Left lung (tissue), 10 donors: ENCODE results near the gene BIRC7. TPM values are rescaled to one million over a fixed set of nuclear protein-coding genes. Genes with fewer than 3 reads are reported as not detected.

Source experiments
- ATAC-seq: fragments of 200-7000 bp; cut with Tn5 transposase; one replicate; pipeline ENCODE4 v1.9.1; 2020; ENCODE audit warnings: moderate library complexity
- DNase-seq, 4 donors: peaks; one replicate each; pipeline ENCODE4 v3.0.0-alpha.2; 2013 to 2020
- H3K27ac ChIP-seq, 2 donors: fragments of 200-600 bp; sonication (generic) in 1 of 2; one replicate each; pipeline versions ENCODE4 v1.5.0 to v1.8.0; 2020 to 2021
- H3K27me3 ChIP-seq, 2 donors: fragments of 200-600 bp; sonication (generic) in 1 of 2; one replicate each; pipeline versions ENCODE4 v1.5.0 to v1.8.0; 2020 to 2021
- H3K36me3 ChIP-seq, 2 donors: fragments of 200-600 bp; sonication (generic) in 1 of 2; one replicate each; pipeline versions ENCODE4 v1.5.0 to v1.8.0; 2020 to 2021
- H3K4me1 ChIP-seq, 2 donors: fragments of 200-600 bp; one replicate each; pipeline ENCODE4 v1.8.0; 2021
- H3K4me3 ChIP-seq, 2 donors: fragments of 200-600 bp; sonication (generic) in 1 of 2; one replicate each; pipeline versions ENCODE4 v1.5.0 to v1.8.0; 2020 to 2021; ENCODE audit warnings: mild to moderate bottlenecking in 1 of 2
- H3K9me3 ChIP-seq, 2 donors: fragments of 200-600 bp; sonication (generic) in 1 of 2; one replicate each; pipeline versions ENCODE4 v1.5.0 to v1.8.0; 2020 to 2021
- intact Hi-C, 2 donors: fragments of 100-400 bp; cut with DNase I; formaldehyde crosslinking; loops; one replicate each; pipeline versions ENCODE4 v1.11.2 to v1.14.2; 2022
- microRNA-seq, 2 donors: library from miRNA; unstranded; fragments of <30 nt; microRNA quantifications; one replicate each; pipeline ENCODE4, GENCODE V29; 2019
- polyA plus RNA-seq, 6 donors: library from polyadenylated mRNA; unstranded; fragments of 120-200 nt; gene quantifications; one replicate each; pipeline ENCODE4 v1.2.1, GENCODE V29; 2013; ENCODE audit not compliant: insufficient read length in 6 of 6
- total RNA-seq, 2 donors: library from RNA; stranded (reverse); fragmentation: NEBNext Ultra II Directional; extraction: Animal tissue kit (Norgen Biotek cat#: 25700); gene quantifications; one replicate each; pipeline ENCODE4 v1.2.1, GENCODE V29; 2021
- TF ChIP-seq, protein P1 (sequence below), 2 donors: fragments of 200-600 bp; sonication (generic) in 1 of 2; IDR thresholded peaks; one replicate each; pipeline versions ENCODE4 v1.5.0 to v1.8.0; 2021; ENCODE audit warnings: antibody characterized with exemption in 2 of 2
- donor health status: DM: no; HTN: yes; CAD: no.
- donor health status: DM: no; HTN: no; CAD: no.

BIRC7 gene
- total and polyA plus RNA-seq, 8 donors, result 0.24 to 0.64 (median 0.42) TPM; not detected in 4

DNA sequence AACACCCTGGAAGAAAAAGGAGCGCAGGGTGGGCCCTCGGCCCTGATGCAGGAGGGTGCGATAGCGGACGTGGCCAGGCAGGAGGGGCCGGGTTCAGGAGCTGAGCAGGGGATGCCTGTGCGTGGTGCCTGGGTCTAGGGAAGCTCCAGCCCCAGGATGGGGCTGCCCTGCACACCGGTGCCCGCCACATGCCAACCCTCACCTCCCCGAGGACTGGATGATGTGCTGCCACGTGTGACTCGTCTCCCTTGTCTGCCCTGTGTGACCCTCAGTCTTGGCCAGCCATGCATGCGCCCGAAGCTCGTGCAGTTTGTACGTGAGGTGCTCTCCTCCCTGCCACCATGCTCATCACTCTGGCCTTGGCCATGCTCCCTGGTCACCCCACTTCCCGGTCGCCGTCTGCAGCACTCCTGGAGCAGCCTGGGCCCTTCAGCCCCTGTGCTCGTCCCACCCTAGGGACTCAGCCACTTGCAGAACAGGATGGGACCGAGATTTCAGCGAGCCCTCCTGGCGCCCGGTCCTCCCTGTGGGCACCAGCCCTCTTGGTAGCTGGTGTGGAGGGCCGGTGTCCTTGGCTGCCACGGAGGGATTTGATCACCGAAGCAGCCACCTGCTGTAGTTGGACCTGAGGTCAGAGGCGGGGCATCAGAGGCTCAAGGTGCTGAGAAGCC is 53.0 kb downstream of the BIRC7 start:
- no peak overlapping the region for H3K27ac ChIP-seq
- H3K4me1 ChIP-seq, result no peaks in the 10 kb centered on the region
- ATAC-seq (no peak), DNase-seq (peak in 1 of 4 donors; percentile 71)
- TF ChIP-seq, protein P1, sequence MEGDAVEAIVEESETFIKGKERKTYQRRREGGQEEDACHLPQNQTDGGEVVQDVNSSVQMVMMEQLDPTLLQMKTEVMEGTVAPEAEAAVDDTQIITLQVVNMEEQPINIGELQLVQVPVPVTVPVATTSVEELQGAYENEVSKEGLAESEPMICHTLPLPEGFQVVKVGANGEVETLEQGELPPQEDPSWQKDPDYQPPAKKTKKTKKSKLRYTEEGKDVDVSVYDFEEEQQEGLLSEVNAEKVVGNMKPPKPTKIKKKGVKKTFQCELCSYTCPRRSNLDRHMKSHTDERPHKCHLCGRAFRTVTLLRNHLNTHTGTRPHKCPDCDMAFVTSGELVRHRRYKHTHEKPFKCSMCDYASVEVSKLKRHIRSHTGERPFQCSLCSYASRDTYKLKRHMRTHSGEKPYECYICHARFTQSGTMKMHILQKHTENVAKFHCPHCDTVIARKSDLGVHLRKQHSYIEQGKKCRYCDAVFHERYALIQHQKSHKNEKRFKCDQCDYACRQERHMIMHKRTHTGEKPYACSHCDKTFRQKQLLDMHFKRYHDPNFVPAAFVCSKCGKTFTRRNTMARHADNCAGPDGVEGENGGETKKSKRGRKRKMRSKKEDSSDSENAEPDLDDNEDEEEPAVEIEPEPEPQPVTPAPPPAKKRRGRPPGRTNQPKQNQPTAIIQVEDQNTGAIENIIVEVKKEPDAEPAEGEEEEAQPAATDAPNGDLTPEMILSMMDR (IDR thresholded peaks at IDR 0.05), result no peak
- no peak overlapping the region for H3K4me3 ChIP-seq
- intact Hi-C loops, result no loop called here
- peaks cover 0 to 19% of the 10 kb centered on the region in 2 donors for H3K27me3 ChIP-seq
- peaks cover 0 to 63% of the 10 kb centered on the region in 2 donors for H3K36me3 ChIP-seq
- no peaks in the 10 kb centered on the region for H3K9me3 ChIP-seq

DNA sequence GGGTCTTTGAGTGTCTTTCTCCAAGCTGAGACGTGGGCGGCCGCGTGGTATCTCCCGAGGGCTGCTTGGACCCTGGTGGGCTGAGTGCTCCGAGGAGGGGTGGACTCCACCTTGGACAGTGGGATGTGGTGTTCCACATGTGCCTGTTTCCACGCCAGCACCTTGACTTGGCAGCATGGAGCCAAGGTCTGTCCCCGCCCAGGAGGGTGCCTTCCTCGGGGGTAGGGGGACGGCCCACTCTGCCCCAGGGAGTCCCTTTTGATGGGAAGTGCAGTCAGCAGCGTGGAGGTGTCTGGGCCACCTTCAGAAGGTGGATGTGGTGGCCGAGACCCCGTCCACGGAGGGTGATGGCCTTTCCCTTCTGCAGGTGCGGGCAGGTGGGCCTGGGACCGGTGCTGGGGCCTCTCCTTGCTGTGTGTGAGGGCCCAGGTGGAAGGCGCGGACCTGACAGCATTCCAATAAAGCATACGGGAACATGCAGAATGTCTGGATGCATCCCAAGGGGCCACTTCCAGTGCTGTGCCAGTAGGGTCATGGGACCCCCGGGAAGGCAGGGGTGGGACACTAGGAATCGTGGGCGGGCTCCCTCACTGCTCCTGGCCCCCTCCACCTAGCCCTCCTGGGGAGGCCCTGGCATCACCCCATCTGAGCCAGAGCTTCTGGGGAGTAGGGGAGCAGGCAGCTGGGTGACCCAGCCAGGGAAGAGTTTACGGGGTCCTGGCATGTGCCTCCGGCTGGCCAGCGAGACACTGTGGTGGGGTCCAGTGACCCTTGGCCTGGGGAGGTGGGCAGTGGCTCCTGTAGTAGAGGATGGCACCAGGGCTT is 53.8 kb downstream of the BIRC7 start:
- Histone ChIP-seq H3K36me3 (peaks cover 0 to 55% of the 10 kb centered on the region in 2 donors), H3K4me3 (no peak overlapping the region), H3K27me3 (peaks cover 3 to 27% of the 10 kb centered on the region in 2 donors), H3K9me3 (no peaks in the 10 kb centered on the region), H3K27ac (no peak overlapping the region), H3K4me1 (no peaks in the 10 kb centered on the region)
- DNase-seq (peak in 1 of 4 donors; percentile 73), ATAC-seq (no peak)
- TF ChIP-seq, protein P1 (IDR thresholded peaks at IDR 0.05), result no peak
- intact Hi-C loops, result no loop called here

Small RNA genes lying within 50 kb of the gene (microRNA-seq; reads per million reads assigned to microRNA genes)
- 0 reads per million in 2 donors for gene MIR3196
- gene MIR4326, result 0.67 to 1.2 reads per million in 2 donors

Other genes with a start within 250 kb of the BIRC7 start
- gene BHLHE23, start 228.9 kb upstream of the BIRC7 start, total RNA-seq, result not detected
- not detected for gene BHLHE23, start 228.9 kb upstream of the BIRC7 start, polyA plus RNA-seq
- gene YTHDF1, start 19.8 kb upstream of the BIRC7 start, total RNA-seq, result 10 to 100 TPM; 36.3 to 36.9 TPM
- gene YTHDF1, start 19.8 kb upstream of the BIRC7 start, polyA plus RNA-seq, result 10 to 100 TPM; 34.3 to 43.3 (median 36.2) TPM
- gene NKAIN4, start 18.6 kb downstream of the BIRC7 start, total RNA-seq, result 1 to 10 TPM in 1 of 2 donors, not detected in 1; 1.1 TPM
- gene NKAIN4, start 18.6 kb downstream of the BIRC7 start, polyA plus RNA-seq, result 10 to 100 TPM in 2 of 6 donors, 1 to 10 TPM in 4; 6.0 to 18.1 (median 8.4) TPM
- 10 to 100 TPM; 78.1 to 87.5 TPM for gene ARFGAP1, start 36.9 kb downstream of the BIRC7 start, total RNA-seq
- gene ARFGAP1, start 36.9 kb downstream of the BIRC7 start, polyA plus RNA-seq, result 10 to 100 TPM; 53.1 to 87.2 (median 66.5) TPM
- gene COL20A1, start 57.3 kb downstream of the BIRC7 start, total RNA-seq, result not detected
- under 1 TPM; 0.08 to 0.31 (median 0.24) TPM for gene COL20A1, start 57.3 kb downstream of the BIRC7 start, polyA plus RNA-seq
- gene CHRNA4, start 125.4 kb downstream of the BIRC7 start, total RNA-seq, result not detected
- 1 to 10 TPM in 3 of 6 donors, under 1 TPM in 3; 0.16 to 1.3 (median 1.00) TPM for gene CHRNA4, start 125.4 kb downstream of the BIRC7 start, polyA plus RNA-seq
- gene KCNQ2, start 236.8 kb downstream of the BIRC7 start, total RNA-seq, result not detected
- 10 to 100 TPM in 4 of 6 donors, 1 to 10 TPM in 2; 8.4 to 19.1 (median 14.1) TPM for gene KCNQ2, start 236.8 kb downstream of the BIRC7 start, polyA plus RNA-seq